Panc1 (cell line): ENCODE measurements around the gene FRY. TPM values are rescaled to one million over a fixed set of nuclear protein-coding genes. Genes with fewer than 3 reads are reported as not detected.

ENCODE experiments used
- ATAC-seq: fragments of 200-7000 bp; cut with Tn5 transposase; 2 replicates; pipeline ENCODE4 v1.9.1; 2020; ENCODE audit warnings: mild to moderate bottlenecking, moderate library complexity
- BruUV-seq: library from RNA; stranded (reverse); fragments of 400-500 nt; replicated peaks from 2 replicates; lab custom pipeline; 2021; lab: Mats Ljungman, UMichigan
- CTCF ChIA-PET: fragments of 300-600 bp; sonication (Branson Sonifier 250); formaldehyde crosslinking; loops from one replicate; lab custom pipeline; 2022; ENCODE audit warnings: antibody characterized with exemption; lab: Charles Lee
- POLR2A ChIA-PET: fragments of 300-600 bp; sonication (Branson Sonifier 250); formaldehyde crosslinking; loops from one replicate; lab custom pipeline; 2022; ENCODE audit warnings: antibody characterized with exemption; lab: Charles Lee
- DNase-seq: peaks from one replicate; pipeline ENCODE4 v3.0.0-alpha.2; 2010; ENCODE audit warnings: low read depth, low spot score
- H3K27ac ChIP-seq: 2 replicates; pipeline ENCODE4 v1.5.1; 2011; ENCODE audit warnings: mild to moderate bottlenecking, low read length, inconsistent platforms
- H3K27me3 ChIP-seq: fragments of 200-500 bp; sonication (Bioruptor generic); 2 replicates; pipeline ENCODE4 v1.6.0; 2014; ENCODE audit warnings: low read length, inconsistent platforms; ENCODE audit not compliant: control insufficient read depth, insufficient read depth
- H3K36me3 ChIP-seq: fragments of 200-500 bp; sonication (Bioruptor generic); 2 replicates; pipeline ENCODE4 v1.5.1; 2014; ENCODE audit warnings: inconsistent platforms, mild to moderate bottlenecking, low read length, moderate library complexity; ENCODE audit not compliant: control insufficient read depth, insufficient read depth
- H3K4me1 ChIP-seq: 2 replicates; pipeline ENCODE4 v1.5.1; 2011; ENCODE audit warnings: inconsistent platforms, mild to moderate bottlenecking, low read length, moderate library complexity; ENCODE audit not compliant: control insufficient read depth, insufficient read depth
- H3K4me3 ChIP-seq, 2 experiments: 2 replicates each; pipeline ENCODE4 v1.5.1; 2011 to 2012; ENCODE audit warnings: low read depth in 2 of 2, low read length in 2 of 2, mild to moderate bottlenecking in 2 of 2, inconsistent platforms in 1 of 2, moderate library complexity in 1 of 2
- H3K9me3 ChIP-seq: fragments of 200-500 bp; sonication (Bioruptor generic); 2 replicates; pipeline ENCODE4 v1.5.1; 2014; ENCODE audit warnings: low read depth, mild to moderate bottlenecking, inconsistent platforms, low read length, moderate library complexity; ENCODE audit not compliant: control insufficient read depth, insufficient read depth
- POLR2AphosphoS5 ChIP-seq: IDR thresholded peaks from 2 replicates; pipeline ENCODE4 v1.6.1; 2012; ENCODE audit warnings: mild to moderate bottlenecking, low read depth, low read length, moderate library complexity
- SIN3A ChIP-seq: IDR thresholded peaks from 2 replicates; pipeline ENCODE4 v1.6.1; 2012; ENCODE audit warnings: low read depth, mild to moderate bottlenecking, low read length, moderate library complexity, borderline replicate concordance; ENCODE audit not compliant: insufficient read depth
- TCF7L2 ChIP-seq: IDR thresholded peaks from 2 replicates; pipeline ENCODE4 v1.6.1; 2011; ENCODE audit warnings: mild to moderate bottlenecking, low read depth, low read length, inconsistent platforms
- in situ Hi-C: cut with HindIII; loops from 2 replicates; pipeline ENCODE4 v1.10.0; 2016; ENCODE audit warnings: low sequenced_read_pairs, low pct_unique_long_range_greater_than_20kb
- intact Hi-C: fragments of 100-400 bp; cut with micrococcal nuclease; formaldehyde crosslinking; loops from one replicate; pipeline ENCODE4 v1.10.0; 2022; ENCODE audit not compliant: unreplicated experiment
- total RNA-seq: library from RNA; stranded (reverse); gene quantifications from one replicate; pipeline ENCODE4 v1.2.1, GENCODE V29; 2021; ENCODE audit not compliant: unreplicated experiment
- TF ChIP-seq, protein P1 (sequence below): fragments of 450-650 bp; IDR thresholded peaks from 2 replicates; pipeline ENCODE4 v1.5.1; 2017; ENCODE audit warnings: mild to moderate bottlenecking
- TF ChIP-seq, protein P2 (sequence below), 2 experiments: IDR thresholded peaks; 2 replicates each; pipeline ENCODE4 v1.6.1; 2011 to 2012; ENCODE audit warnings: low read depth in 2 of 2, control low read depth in 1 of 2, low read length in 1 of 2, mild to moderate bottlenecking in 1 of 2, moderate library complexity in 1 of 2; ENCODE audit not compliant: insufficient read depth in 1 of 2

The FRY gene
- total RNA-seq, 1 experiment from 2014 or later, result 0.18 TPM

DNA sequence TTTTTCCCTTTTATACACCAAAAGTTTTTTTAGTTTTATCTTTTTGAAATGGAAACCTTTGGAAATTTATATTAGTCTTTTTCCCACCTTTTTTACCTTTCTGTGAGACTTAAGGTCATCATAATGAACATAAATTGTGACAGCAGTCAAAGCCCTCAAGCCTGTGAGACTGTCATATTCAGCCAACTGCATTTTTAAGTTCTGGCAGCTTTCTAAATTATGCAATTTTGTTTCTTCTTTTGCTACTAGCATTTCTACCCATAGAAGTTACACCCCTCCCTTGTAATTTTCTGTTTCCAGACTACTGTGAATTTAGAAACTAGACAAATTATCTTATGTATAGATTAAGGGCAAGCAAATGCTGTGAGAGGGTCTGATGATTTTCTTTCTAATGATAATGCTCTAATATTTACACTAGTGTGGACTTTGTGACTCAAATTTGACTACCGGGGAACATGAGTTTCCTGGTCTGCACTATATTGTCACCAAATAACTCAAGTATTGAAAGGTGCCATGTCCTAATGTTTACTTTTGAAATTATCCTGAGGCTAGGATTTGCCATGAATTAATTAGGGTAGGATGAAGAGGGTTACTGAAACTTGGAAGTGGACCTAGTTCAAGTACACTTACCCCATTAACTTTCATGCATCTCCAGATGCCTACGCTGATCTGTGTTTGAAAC, 43.7 kb downstream of the FRY start:
- in situ Hi-C loops, result no loop called here
- CTCF ChIA-PET, result no interaction called here

DNA sequence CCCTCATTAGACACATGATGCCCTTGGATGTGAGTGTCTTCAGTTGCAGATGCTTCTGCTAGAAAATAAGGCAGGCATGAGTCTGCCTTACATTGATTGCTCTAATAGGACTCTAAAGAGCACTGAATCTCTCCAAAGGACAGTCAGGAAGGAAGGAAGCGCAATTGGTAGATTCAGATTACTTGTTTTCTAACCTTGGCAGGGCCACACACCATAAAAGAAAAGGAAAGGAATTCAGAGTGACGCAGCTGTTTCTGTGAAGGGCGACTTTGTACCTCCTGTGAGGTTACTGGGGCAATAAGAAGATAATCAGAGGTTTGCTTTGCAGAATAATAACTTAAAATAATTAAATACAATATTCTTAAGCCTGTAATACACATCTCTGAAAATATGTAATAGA, 48.0 kb downstream of the FRY start:
- ChIA-PET CTCF (no interaction called here), POLR2A (no interaction called here)
- BruUV-seq, result no TSS peak
- Histone ChIP-seq H3K36me3 (no peaks in the 10 kb centered on the region), H3K27me3 (no peaks in the 10 kb centered on the region), H3K9me3 (no peaks in the 10 kb centered on the region), H3K4me1 (no peaks in the 10 kb centered on the region), H3K4me3 (no peak overlapping the region), H3K27ac (no peak overlapping the region)
- intact Hi-C loops (no loop called here), in situ Hi-C loops (no loop called here)
- ATAC-seq, result no peak
- DNase-seq, result no peak
- TF ChIP-seq, protein P1, sequence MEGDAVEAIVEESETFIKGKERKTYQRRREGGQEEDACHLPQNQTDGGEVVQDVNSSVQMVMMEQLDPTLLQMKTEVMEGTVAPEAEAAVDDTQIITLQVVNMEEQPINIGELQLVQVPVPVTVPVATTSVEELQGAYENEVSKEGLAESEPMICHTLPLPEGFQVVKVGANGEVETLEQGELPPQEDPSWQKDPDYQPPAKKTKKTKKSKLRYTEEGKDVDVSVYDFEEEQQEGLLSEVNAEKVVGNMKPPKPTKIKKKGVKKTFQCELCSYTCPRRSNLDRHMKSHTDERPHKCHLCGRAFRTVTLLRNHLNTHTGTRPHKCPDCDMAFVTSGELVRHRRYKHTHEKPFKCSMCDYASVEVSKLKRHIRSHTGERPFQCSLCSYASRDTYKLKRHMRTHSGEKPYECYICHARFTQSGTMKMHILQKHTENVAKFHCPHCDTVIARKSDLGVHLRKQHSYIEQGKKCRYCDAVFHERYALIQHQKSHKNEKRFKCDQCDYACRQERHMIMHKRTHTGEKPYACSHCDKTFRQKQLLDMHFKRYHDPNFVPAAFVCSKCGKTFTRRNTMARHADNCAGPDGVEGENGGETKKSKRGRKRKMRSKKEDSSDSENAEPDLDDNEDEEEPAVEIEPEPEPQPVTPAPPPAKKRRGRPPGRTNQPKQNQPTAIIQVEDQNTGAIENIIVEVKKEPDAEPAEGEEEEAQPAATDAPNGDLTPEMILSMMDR, result no peak
- TF ChIP-seq TCF7L2 (no peak), POLR2AphosphoS5 (no peak), SIN3A (no peak)
- TF ChIP-seq, protein P2, sequence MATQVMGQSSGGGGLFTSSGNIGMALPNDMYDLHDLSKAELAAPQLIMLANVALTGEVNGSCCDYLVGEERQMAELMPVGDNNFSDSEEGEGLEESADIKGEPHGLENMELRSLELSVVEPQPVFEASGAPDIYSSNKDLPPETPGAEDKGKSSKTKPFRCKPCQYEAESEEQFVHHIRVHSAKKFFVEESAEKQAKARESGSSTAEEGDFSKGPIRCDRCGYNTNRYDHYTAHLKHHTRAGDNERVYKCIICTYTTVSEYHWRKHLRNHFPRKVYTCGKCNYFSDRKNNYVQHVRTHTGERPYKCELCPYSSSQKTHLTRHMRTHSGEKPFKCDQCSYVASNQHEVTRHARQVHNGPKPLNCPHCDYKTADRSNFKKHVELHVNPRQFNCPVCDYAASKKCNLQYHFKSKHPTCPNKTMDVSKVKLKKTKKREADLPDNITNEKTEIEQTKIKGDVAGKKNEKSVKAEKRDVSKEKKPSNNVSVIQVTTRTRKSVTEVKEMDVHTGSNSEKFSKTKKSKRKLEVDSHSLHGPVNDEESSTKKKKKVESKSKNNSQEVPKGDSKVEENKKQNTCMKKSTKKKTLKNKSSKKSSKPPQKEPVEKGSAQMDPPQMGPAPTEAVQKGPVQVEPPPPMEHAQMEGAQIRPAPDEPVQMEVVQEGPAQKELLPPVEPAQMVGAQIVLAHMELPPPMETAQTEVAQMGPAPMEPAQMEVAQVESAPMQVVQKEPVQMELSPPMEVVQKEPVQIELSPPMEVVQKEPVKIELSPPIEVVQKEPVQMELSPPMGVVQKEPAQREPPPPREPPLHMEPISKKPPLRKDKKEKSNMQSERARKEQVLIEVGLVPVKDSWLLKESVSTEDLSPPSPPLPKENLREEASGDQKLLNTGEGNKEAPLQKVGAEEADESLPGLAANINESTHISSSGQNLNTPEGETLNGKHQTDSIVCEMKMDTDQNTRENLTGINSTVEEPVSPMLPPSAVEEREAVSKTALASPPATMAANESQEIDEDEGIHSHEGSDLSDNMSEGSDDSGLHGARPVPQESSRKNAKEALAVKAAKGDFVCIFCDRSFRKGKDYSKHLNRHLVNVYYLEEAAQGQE (IDR thresholded peaks at IDR 0.05; ENCODE audit: insufficient read depth in 1 of 2, low read depth in 2 of 2, low read length in 1 of 2), result no peak

More for the DNA sequence above, 43.7 kb downstream of the FRY start:
- Histone ChIP-seq H3K9me3 (no peaks in the 10 kb centered on the region), H3K4me3 (no peak overlapping the region), H3K4me1 (no peaks in the 10 kb centered on the region), H3K27ac (no peak overlapping the region), H3K27me3 (no peaks in the 10 kb centered on the region), H3K36me3 (no peaks in the 10 kb centered on the region)
- no peak for TF ChIP-seq POLR2AphosphoS5
- TF ChIP-seq, protein P2 (IDR thresholded peaks at IDR 0.05; ENCODE audit: insufficient read depth in 1 of 2, low read depth in 2 of 2, low read length in 1 of 2), result no peak
- TF ChIP-seq, protein P1, result no peak
- no peak for TF ChIP-seq TCF7L2
- TF ChIP-seq SIN3A, result no peak
- POLR2A ChIA-PET, result no interaction called here
- intact Hi-C loops, result no loop called here
- DNase-seq, result no peak
- ATAC-seq, result no peak
- BruUV-seq, result no TSS peak
